GM12864 (cell line): Measurements from ENCODE around the gene GREM2.

Experiments
- DNase-seq: peaks from one replicate; pipeline ENCODE4 v3.0.0-alpha.2; 2011; ENCODE audit warnings: low read depth
- H3K4me3 ChIP-seq: 2 replicates; pipeline ENCODE4 v1.5.1; 2011; ENCODE audit warnings: mild to moderate bottlenecking, low read depth, low read length, control low read depth
- TF ChIP-seq, protein P1 (sequence below): IDR thresholded peaks from 2 replicates; pipeline ENCODE4 v1.5.1; 2011; ENCODE audit warnings: low read depth, mild to moderate bottlenecking, moderate library complexity, low read length, control low read depth, inconsistent platforms; ENCODE audit errors: missing control alignments

Gene GREM2

DNA sequence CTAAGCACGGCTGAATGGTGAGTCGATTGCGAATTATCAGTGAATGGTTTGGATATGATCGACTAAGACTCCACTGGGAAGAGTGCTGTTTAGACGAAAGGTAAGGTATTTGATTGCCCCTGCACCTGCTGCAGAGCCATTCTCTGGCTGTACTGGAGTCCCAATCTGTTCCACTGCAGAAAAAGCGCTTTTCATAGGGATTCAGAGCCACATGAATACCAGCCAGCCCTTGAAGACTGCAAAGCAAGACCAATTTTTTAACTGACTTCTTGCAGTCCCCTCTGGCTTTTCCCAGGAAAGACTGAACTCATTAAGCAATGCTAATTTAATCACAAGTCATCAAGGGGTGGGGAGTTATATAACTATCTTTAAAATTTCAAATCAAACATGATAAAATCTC is 1.3 kb downstream of the GREM2 start:
- DNase-seq: no peak
- TF ChIP-seq, protein P1, sequence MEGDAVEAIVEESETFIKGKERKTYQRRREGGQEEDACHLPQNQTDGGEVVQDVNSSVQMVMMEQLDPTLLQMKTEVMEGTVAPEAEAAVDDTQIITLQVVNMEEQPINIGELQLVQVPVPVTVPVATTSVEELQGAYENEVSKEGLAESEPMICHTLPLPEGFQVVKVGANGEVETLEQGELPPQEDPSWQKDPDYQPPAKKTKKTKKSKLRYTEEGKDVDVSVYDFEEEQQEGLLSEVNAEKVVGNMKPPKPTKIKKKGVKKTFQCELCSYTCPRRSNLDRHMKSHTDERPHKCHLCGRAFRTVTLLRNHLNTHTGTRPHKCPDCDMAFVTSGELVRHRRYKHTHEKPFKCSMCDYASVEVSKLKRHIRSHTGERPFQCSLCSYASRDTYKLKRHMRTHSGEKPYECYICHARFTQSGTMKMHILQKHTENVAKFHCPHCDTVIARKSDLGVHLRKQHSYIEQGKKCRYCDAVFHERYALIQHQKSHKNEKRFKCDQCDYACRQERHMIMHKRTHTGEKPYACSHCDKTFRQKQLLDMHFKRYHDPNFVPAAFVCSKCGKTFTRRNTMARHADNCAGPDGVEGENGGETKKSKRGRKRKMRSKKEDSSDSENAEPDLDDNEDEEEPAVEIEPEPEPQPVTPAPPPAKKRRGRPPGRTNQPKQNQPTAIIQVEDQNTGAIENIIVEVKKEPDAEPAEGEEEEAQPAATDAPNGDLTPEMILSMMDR: no peak
- no peak overlapping the region for H3K4me3 ChIP-seq

DNA sequence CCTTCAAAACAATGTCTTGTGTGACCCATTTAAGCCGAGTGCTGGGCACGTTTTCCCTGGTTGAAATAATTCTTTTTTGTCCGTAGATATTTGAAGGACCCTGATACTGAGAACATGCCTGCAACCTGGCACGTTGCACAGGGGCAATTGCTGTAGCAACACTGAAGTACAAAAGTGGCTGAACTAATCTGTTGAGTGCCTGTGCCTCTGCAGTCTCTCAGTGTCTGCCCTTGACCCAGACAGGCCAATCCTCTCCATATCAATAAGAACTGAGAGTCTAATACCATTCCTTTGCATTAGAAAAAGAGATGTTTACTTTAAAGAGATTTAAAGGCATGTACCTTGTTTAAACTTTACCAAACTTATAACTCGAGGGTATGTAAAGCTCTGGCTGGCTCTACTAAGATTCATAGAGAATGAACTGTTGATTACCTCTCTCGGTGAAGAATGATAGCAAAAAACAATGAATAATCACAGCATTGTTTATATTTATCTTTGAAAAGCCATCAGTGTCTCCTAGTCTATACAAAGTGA is 2.4 kb downstream of the GREM2 start:
- DNase-seq: no peak
- TF ChIP-seq, protein P1: no peak
- H3K4me3 ChIP-seq: no peak overlapping the region

DNA sequence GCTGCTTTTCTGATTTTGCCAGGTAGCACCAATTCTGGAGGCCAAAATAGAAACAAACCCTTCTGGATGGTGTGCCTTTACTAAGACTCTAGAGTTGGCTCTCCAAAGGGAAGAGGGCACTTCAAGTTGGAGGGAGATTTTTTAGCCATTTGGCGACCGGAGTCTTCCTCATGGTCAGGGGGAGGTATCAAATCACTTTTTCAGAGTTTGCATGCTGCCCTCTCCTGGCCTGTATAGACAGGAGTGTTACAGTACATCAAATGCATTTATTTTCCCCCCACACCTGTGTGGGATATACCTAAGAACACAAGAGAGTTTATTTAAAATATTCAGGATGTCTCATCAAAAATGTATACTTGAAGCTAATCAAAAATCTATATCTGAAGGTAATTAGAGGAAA is 3.2 kb downstream of the GREM2 start:
- H3K4me3 ChIP-seq: no peak overlapping the region
- DNase-seq: no peak
- TF ChIP-seq, protein P1: peak; percentile 35

DNA sequence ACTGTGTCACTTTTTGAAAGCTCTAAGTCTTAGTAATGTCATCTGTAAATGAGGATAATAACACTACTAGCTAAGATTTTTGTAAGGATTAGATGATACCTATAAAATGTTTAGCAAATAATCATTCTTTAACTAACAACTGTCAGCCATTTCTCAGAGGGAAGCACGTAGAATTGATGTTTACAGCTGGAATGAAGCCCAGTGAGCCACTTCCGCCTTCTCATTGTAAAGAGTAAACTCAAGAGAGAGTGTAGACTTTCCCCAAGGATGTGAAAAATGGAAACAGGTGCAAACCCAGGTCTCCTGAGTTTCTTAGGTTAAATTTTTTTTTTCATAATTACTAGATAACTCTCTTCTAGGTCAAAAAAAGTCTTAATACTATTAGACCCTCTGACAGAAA is 4.9 kb downstream of the GREM2 start:
- H3K4me3 ChIP-seq: no peak overlapping the region
- no peak for DNase-seq
- TF ChIP-seq, protein P1: no peak

DNA sequence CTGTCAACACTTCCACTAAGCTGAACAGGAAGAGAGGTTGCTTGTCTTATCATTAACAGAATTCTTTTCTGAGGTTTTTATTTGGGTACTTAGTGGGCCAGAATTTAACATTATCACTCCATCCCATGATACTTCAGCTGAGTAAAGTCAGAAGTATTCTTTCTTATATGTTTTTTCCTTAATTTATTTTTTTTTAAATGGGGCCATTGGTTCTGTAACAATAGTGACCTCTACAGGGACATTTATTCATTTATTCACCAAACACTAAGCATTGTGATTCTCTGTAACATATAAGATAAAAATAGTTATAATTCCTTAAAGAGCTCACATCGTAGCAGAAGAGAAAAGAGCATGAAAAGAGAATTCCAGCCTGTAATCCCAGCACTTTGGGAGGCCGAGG is 9.8 kb downstream of the GREM2 start:
- H3K4me3 ChIP-seq: no peak overlapping the region
- no peak for DNase-seq
- TF ChIP-seq, protein P1: no peak

DNA sequence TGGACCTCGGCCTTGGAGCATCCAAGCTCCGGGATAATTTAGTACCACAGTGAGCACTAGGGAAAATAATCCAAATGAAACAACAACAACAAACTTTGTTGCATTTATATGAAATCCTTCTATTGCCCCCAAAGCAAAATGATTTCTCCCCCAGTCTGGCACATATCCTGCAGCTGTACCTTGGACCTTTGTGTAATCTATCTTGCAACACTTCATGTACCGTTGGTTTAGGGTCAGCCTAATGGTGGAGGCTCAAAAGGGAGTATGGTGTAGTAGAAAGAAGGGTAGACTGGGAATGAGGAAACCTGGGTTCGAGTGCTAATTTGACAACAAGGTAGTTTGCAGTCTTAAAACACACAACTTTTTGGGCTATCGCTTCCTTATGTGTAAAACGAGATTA is 12.1 kb downstream of the GREM2 start:
- H3K4me3 ChIP-seq: no peak overlapping the region
- DNase-seq: no peak
- TF ChIP-seq, protein P1: no peak

DNA sequence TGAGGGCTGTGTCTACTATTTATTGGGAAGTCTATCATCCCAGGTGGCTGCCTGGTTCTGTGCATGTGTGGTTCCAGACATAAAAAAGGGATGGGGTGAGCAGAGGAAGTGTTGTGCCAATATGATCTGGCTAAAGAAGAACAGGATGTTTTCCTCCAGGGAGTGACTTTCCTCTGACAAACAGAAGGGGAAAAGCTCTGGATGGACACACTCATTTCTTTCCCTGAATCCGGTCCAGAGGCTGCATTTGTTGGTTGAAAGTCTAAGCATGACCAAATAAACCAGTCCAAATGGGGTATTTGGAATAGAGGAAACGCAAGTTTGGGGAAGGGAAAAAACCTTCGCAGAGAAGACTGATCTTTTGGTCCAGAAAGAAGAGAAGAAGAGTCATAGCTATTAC is 12.7 kb downstream of the GREM2 start:
- TF ChIP-seq, protein P1: no peak

More for the DNA sequence above, 12.7 kb downstream of the GREM2 start:
- no peak overlapping the region for H3K4me3 ChIP-seq
- no peak for DNase-seq
